H9 (cell line): ENCODE results near the gene C19orf85. TPM values are rescaled to one million over a fixed set of nuclear protein-coding genes. Genes with fewer than 3 reads are reported as not detected.

ENCODE experiments used
- DNase-seq: peaks from one replicate; pipeline ENCODE4 v3.0.0-alpha.2; 2017
- H2AFZ ChIP-seq: one replicate; pipeline ENCODE4 v1.6.1; 2013; ENCODE audit warnings: mild to moderate bottlenecking, low read length, control low read depth, moderate library complexity
- H2AK5ac ChIP-seq: 2 replicates; pipeline ENCODE4 v1.6.1; 2013; ENCODE audit warnings: low read length, control low read depth, mixed read lengths; ENCODE audit not compliant: insufficient read length
- H2BK120ac ChIP-seq: one replicate; pipeline ENCODE4 v1.6.1; 2013; ENCODE audit warnings: low read depth, mild to moderate bottlenecking, low read length, control low read depth, inconsistent platforms; ENCODE audit not compliant: poor library complexity, severe bottlenecking
- H2BK12ac ChIP-seq: 2 replicates; pipeline ENCODE4 v1.6.1; 2013; ENCODE audit warnings: low read length, control low read depth, mixed read lengths, low read depth; ENCODE audit not compliant: insufficient read length
- H2BK15ac ChIP-seq: 2 replicates; pipeline ENCODE4 v1.6.1; 2013; ENCODE audit warnings: low read depth, low read length, control low read depth
- H2BK20ac ChIP-seq: one replicate; pipeline ENCODE4 v1.6.1; 2013; ENCODE audit warnings: low read depth, mild to moderate bottlenecking, low read length, control low read depth, inconsistent platforms; ENCODE audit not compliant: poor library complexity, severe bottlenecking
- H2BK5ac ChIP-seq: 2 replicates; pipeline ENCODE4 v1.6.1; 2013; ENCODE audit warnings: low read length, control low read depth, mixed read lengths; ENCODE audit not compliant: insufficient read length
- H3K14ac ChIP-seq: 2 replicates; pipeline ENCODE4 v1.6.1; 2013; ENCODE audit warnings: low read length, control low read depth; ENCODE audit not compliant: insufficient read depth
- H3K18ac ChIP-seq: 2 replicates; pipeline ENCODE4 v1.6.1; 2013; ENCODE audit warnings: low read depth, mild to moderate bottlenecking, mixed read lengths, low read length, control low read depth; ENCODE audit not compliant: insufficient read length
- H3K23ac ChIP-seq: 2 replicates; pipeline ENCODE4 v1.6.1; 2013; ENCODE audit warnings: low read length, control low read depth, mixed read lengths, low read depth; ENCODE audit not compliant: insufficient read length
- H3K23me2 ChIP-seq: 2 replicates; pipeline ENCODE4 v1.6.1; 2013; ENCODE audit warnings: low read depth, mild to moderate bottlenecking, mixed read lengths, low read length, control low read depth; ENCODE audit not compliant: insufficient read length, poor library complexity, severe bottlenecking
- H3K27ac ChIP-seq: 2 replicates; pipeline ENCODE4 v1.5.1; 2013; ENCODE audit warnings: low read length, control low read depth, mixed read lengths, low read depth; ENCODE audit not compliant: insufficient read length
- H3K27me3 ChIP-seq: 2 replicates; pipeline ENCODE4 v1.6.1; 2013; ENCODE audit warnings: low read length, control low read depth, inconsistent platforms; ENCODE audit not compliant: insufficient read depth
- H3K4ac ChIP-seq: 2 replicates; pipeline ENCODE4 v1.6.1; 2013; ENCODE audit warnings: low read depth, mild to moderate bottlenecking, control low read depth, inconsistent platforms, low read length, moderate library complexity
- H3K4me1 ChIP-seq: 2 replicates; pipeline ENCODE4 v1.6.1; 2013; ENCODE audit warnings: low read length, control low read depth, inconsistent platforms; ENCODE audit not compliant: insufficient read depth
- H3K4me2 ChIP-seq: 2 replicates; pipeline ENCODE4 v1.6.1; 2013; ENCODE audit warnings: low read length, control low read depth, mixed read lengths; ENCODE audit not compliant: insufficient read length, insufficient read depth
- H3K56ac ChIP-seq: 2 replicates; pipeline ENCODE4 v1.6.1; 2013; ENCODE audit warnings: low read depth, mild to moderate bottlenecking, mixed read lengths, low read length, control low read depth; ENCODE audit not compliant: insufficient read length
- H3K79me1 ChIP-seq: 2 replicates; pipeline ENCODE4 v1.6.1; 2013; ENCODE audit warnings: low read depth, mild to moderate bottlenecking, moderate library complexity, low read length, control low read depth, inconsistent platforms; ENCODE audit not compliant: insufficient read depth, poor library complexity, severe bottlenecking
- H3K79me2 ChIP-seq: 2 replicates; pipeline ENCODE4 v1.6.1; 2013; ENCODE audit warnings: low read length, control low read depth, inconsistent platforms; ENCODE audit not compliant: insufficient read depth
- H3K9ac ChIP-seq: 2 replicates; pipeline ENCODE4 v1.6.1; 2013; ENCODE audit warnings: low read length, control low read depth, mixed read lengths; ENCODE audit not compliant: insufficient read length; ENCODE audit errors: extremely low read depth
- H3K9me3 ChIP-seq: one replicate; pipeline ENCODE4 v1.6.1; 2013; ENCODE audit warnings: low read depth, low read length, inconsistent platforms; ENCODE audit not compliant: control insufficient read depth
- H3T11ph ChIP-seq: one replicate; pipeline ENCODE4 v1.6.1; 2013; ENCODE audit warnings: mild to moderate bottlenecking, low read length, control low read depth, inconsistent platforms
- H4K20me1 ChIP-seq: one replicate; pipeline ENCODE4 v1.6.1; 2013; ENCODE audit not compliant: control insufficient read depth, insufficient read length, insufficient read depth
- H4K5ac ChIP-seq: 2 replicates; pipeline ENCODE4 v1.6.1; 2013; ENCODE audit warnings: low read depth, mild to moderate bottlenecking, mixed read lengths, low read length, control low read depth; ENCODE audit not compliant: insufficient read length
- H4K8ac ChIP-seq: replicated peaks from 2 replicates; pipeline ENCODE4 v1.6.1; 2013; ENCODE audit warnings: low read length, control low read depth, mixed read lengths, low read depth; ENCODE audit not compliant: insufficient read length
- H4K91ac ChIP-seq: 2 replicates; pipeline ENCODE4 v1.6.1; 2013; ENCODE audit warnings: low read depth, mild to moderate bottlenecking, moderate library complexity, mixed read lengths, low read length, control low read depth; ENCODE audit not compliant: insufficient read length
- H3K27ac Mint-ChIP-seq, 3 experiments: 2 replicates in 2 of 3; 3 replicates in 1 of 3; pipeline ENCODE4 v1.8.0; 2020 to 2021; ENCODE audit warnings: mixed read lengths in 3 of 3, mild to moderate bottlenecking in 1 of 3, moderate library complexity in 1 of 3
- H3K27me3 Mint-ChIP-seq: 2 replicates; pipeline ENCODE4 v1.8.0; 2021; ENCODE audit warnings: low read depth, mild to moderate bottlenecking, moderate library complexity, mixed read lengths
- H3K36me3 Mint-ChIP-seq, 3 experiments: 2 replicates in 2 of 3; 3 replicates in 1 of 3; pipeline ENCODE4 v1.8.0; 2020 to 2021; ENCODE audit warnings: low read depth in 3 of 3, mixed read lengths in 3 of 3; ENCODE audit not compliant: insufficient read depth in 1 of 3
- H3K4me1 Mint-ChIP-seq, 2 experiments: 2 replicates each; pipeline ENCODE4 v1.8.0; 2020; ENCODE audit warnings: mixed read lengths in 2 of 2
- H3K4me3 Mint-ChIP-seq, 2 experiments: 2 replicates in 1 of 2; 3 replicates in 1 of 2; pipeline ENCODE4 v1.8.0; 2020 to 2021; ENCODE audit warnings: mild to moderate bottlenecking in 2 of 2, mixed read lengths in 2 of 2, moderate library complexity in 1 of 2
- H3K9me3 Mint-ChIP-seq, 2 experiments: 2 replicates in 1 of 2; 3 replicates in 1 of 2; pipeline ENCODE4 v1.8.0; 2020; ENCODE audit warnings: mild to moderate bottlenecking in 2 of 2, mixed read lengths in 2 of 2, moderate library complexity in 1 of 2
- WGBS: extraction: QIAGEN DNeasy Blood & Tissue Kit; methylation state at CpG from one replicate; pipeline ENCODE4 v1.1.7; 2013; ENCODE audit warnings: missing lambda C conversion rate, low lambda C conversion rate, mixed read lengths; ENCODE audit not compliant: insufficient read length; ENCODE audit errors: extremely low coverage; 5-methylcytosine and 5-hydroxymethylcytosine counted together
- total RNA-seq: library from RNA; stranded (reverse); gene quantifications from 2 replicates; pipeline ENCODE4 v1.2.1, GENCODE V29; 2021
- TF ChIP-seq, protein P1 (sequence below): fragments of 200-600 bp; sonication (generic); conservative IDR thresholded peaks from 3 replicates; pipeline ENCODE4 v1.8.0; 2021; ENCODE audit warnings: antibody characterized with exemption, mild to moderate bottlenecking

The C19orf85 gene
- total RNA-seq, 1 experiment from 2014 or later: 1.2 TPM

DNA sequence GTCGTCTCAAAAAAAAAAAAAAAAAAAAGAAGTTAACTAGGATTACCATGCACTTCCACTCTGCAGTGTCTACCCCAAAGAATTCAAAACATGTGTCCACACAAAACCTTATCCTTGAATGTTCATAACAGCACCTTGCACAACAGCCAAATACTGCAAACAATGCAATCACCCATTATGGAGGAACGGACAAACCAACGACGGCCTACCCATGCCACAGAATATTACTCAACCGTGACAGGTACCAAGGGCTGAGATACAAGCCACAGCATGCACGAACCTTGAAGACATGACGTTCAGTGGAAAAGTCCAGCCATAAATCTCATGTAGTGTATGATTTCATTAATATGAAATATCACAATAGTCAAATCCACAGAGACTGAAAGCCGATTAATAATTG lies 18.5 kb downstream of the C19orf85 start:
- peaks cover 13% of the 10 kb centered on the region for H3K23me2 ChIP-seq
- peaks cover 21% of the 10 kb centered on the region for H3K27me3 Mint-ChIP-seq

More for the DNA sequence above, 18.5 kb downstream of the C19orf85 start:
- Histone ChIP-seq H2AFZ (no peak overlapping the region), H4K20me1 (no peaks in the 10 kb centered on the region), H2BK5ac (no peak overlapping the region), H3K27me3 (peaks cover 67% of the 10 kb centered on the region), H3K4ac (no peak overlapping the region), H3K9ac (no peak overlapping the region), H4K8ac (no peak overlapping the region), H4K5ac (no peak overlapping the region), H3K79me1 (no peaks in the 10 kb centered on the region), H2BK120ac (no peak overlapping the region), H3K23ac (no peak overlapping the region), H2AK5ac (no peak overlapping the region), H3K9me3 (no peaks in the 10 kb centered on the region), H3K56ac (no peak overlapping the region), H3K4me2 (no peak overlapping the region), H2BK12ac (no peak overlapping the region), H3K14ac (no peak overlapping the region), H2BK20ac (no peak overlapping the region), H3K27ac (no peak overlapping the region), H2BK15ac (no peak overlapping the region), H3K4me1 (0 out of 2 replicates have a peak, but pooled peaks cover 2% of the 10 kb centered on the region), H3K79me2 (no peaks in the 10 kb centered on the region), H3T11ph (no peak overlapping the region), H3K18ac (no peak overlapping the region), H4K91ac (no peak overlapping the region)
- Mint-ChIP-seq H3K4me1 (peaks cover 10 to 21% of the 10 kb centered on the region in 2 experiments), H3K36me3 (no peaks in the 10 kb centered on the region; a peak in 1 of 7 replicates), H3K27ac (no peak overlapping the region), H3K4me3 (no peak overlapping the region), H3K9me3 (peaks cover 0 to 2% of the 10 kb centered on the region in 2 experiments; a peak in 3 of 5 replicates)
- DNase-seq: no peak
- TF ChIP-seq, protein P1, sequence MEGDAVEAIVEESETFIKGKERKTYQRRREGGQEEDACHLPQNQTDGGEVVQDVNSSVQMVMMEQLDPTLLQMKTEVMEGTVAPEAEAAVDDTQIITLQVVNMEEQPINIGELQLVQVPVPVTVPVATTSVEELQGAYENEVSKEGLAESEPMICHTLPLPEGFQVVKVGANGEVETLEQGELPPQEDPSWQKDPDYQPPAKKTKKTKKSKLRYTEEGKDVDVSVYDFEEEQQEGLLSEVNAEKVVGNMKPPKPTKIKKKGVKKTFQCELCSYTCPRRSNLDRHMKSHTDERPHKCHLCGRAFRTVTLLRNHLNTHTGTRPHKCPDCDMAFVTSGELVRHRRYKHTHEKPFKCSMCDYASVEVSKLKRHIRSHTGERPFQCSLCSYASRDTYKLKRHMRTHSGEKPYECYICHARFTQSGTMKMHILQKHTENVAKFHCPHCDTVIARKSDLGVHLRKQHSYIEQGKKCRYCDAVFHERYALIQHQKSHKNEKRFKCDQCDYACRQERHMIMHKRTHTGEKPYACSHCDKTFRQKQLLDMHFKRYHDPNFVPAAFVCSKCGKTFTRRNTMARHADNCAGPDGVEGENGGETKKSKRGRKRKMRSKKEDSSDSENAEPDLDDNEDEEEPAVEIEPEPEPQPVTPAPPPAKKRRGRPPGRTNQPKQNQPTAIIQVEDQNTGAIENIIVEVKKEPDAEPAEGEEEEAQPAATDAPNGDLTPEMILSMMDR: no peak
- no CpG with 5 or more reads among the region's 8 CpGs for WGBS
